Activated CD4-positive, alpha-beta T cell treated with anti-CD3 and anti-CD28 coated beads for 48 hours (primary cell): ENCODE results near the gene B4GALT2.

Experiments
- DNase-seq: peaks from one replicate; pipeline ENCODE4 v3.0.0-alpha.2; 2020

The B4GALT2 gene

GRCh38 chr1:43969746-43970466, 9.1 kb upstream of the B4GALT2 start, which contains the start of gene DPH2:
Gene DPH2 (plus strand): TSS chr1:43970010. CDS start chr1:43970176, 166 bp downstream.
- DNase-seq, result peak; percentile 98

GRCh38 chr1:43970502-43970901, 8.5 kb upstream of the B4GALT2 start:
- no peak for DNase-seq

GRCh38 chr1:43970911-43971310, 8.1 kb upstream of the B4GALT2 start:
- no peak for DNase-seq

- DNase-seq, result no peak
Measured at GRCh38 chr1:43971336-43971980, 7.6 kb upstream of the B4GALT2 start.

- no peak for DNase-seq
Measured at GRCh38 chr1:43973981-43974442, 5.0 kb upstream of the B4GALT2 start.

- peak; percentile 98 for DNase-seq
Measured at GRCh38 chr1:43974443-43975248, 4.4 kb upstream of the B4GALT2 start, which contains the start of gene ATP6V0B. Gene ATP6V0B (plus strand): TSS chr1:43974960. CDS start chr1:43975041, 81 bp downstream.

- peak; percentile 36 for DNase-seq
Measured at GRCh38 chr1:43975249-43975961, 3.6 kb upstream of the B4GALT2 start.

GRCh38 chr1:43976045-43976444, 3.0 kb upstream of the B4GALT2 start:
- DNase-seq, result no peak

GRCh38 chr1:43976890-43977289, 2.1 kb upstream of the B4GALT2 start:
- no peak for DNase-seq

- no peak for DNase-seq
Measured at GRCh38 chr1:43977376-43978263, 1.4 kb upstream of the B4GALT2 start.

- no peak for DNase-seq
Measured at GRCh38 chr1:43978264-43978550, 803 bp upstream of the B4GALT2 start.

GRCh38 chr1:43979261-43979527, 184 bp downstream of the B4GALT2 start:
- DNase-seq, result no peak

- peak; percentile 40 for DNase-seq
Measured at GRCh38 chr1:43979528-43980254, 681 bp downstream of the B4GALT2 start.

- DNase-seq, result no peak
Measured at GRCh38 chr1:43980255-43981134, 1.5 kb downstream of the B4GALT2 start.

- DNase-seq, result no peak
Measured at GRCh38 chr1:43981135-43981491, 2.1 kb downstream of the B4GALT2 start.

GRCh38 chr1:43981636-43982035, 2.6 kb downstream of the B4GALT2 start:
- no peak for DNase-seq

- no peak for DNase-seq
Measured at GRCh38 chr1:43982241-43982640, 3.2 kb downstream of the B4GALT2 start.

GRCh38 chr1:43982808-43983207, 3.8 kb downstream of the B4GALT2 start:
- DNase-seq, result no peak

GRCh38 chr1:43983253-43983899, 4.4 kb downstream of the B4GALT2 start:
- DNase-seq, result no peak

GRCh38 chr1:43984855-43985254, 5.8 kb downstream of the B4GALT2 start:
- DNase-seq, result no peak
